Muscle layer of duodenum (tissue), 2 donors: ENCODE results near the gene LGALS3BP.

Experiments
- H3K27ac ChIP-seq: one replicate; pipeline ENCODE4 v1.7.0; 2013; ENCODE audit warnings: mild to moderate bottlenecking, low read length
- H3K27me3 ChIP-seq: one replicate; pipeline ENCODE4 v1.7.0; 2013; ENCODE audit warnings: low read depth, mild to moderate bottlenecking, control low read depth, low read length
- H3K36me3 ChIP-seq, 2 donors: one replicate each; pipeline ENCODE4 v1.7.0; 2013; ENCODE audit warnings: low read length in 2 of 2, control low read depth in 1 of 2, mild to moderate bottlenecking in 1 of 2; ENCODE audit not compliant: insufficient read depth in 2 of 2, control insufficient read depth in 1 of 2
- H3K4me1 ChIP-seq, 2 donors: one replicate each; pipeline ENCODE4 v1.7.0; 2013; ENCODE audit warnings: low read length in 2 of 2, mild to moderate bottlenecking in 2 of 2, control low read depth in 1 of 2, moderate library complexity in 1 of 2; ENCODE audit not compliant: insufficient read depth in 2 of 2, control insufficient read depth in 1 of 2
- H3K4me3 ChIP-seq, 2 donors: one replicate each; pipeline ENCODE4 v1.7.0; 2013; ENCODE audit warnings: low read length in 2 of 2, low read depth in 1 of 2, mild to moderate bottlenecking in 1 of 2
- H3K9me3 ChIP-seq, 2 donors: one replicate each; pipeline ENCODE4 v1.7.0; 2013; ENCODE audit warnings: low read length in 2 of 2, control low read depth in 1 of 2, mild to moderate bottlenecking in 1 of 2; ENCODE audit not compliant: control insufficient read depth in 1 of 2
- donor health status: healthy.

LGALS3BP gene

GRCh38 chr17:78995022-78995760 is 15.5 kb upstream of the LGALS3BP start:
- no peak overlapping the region for H3K4me3 ChIP-seq
- H3K9me3 ChIP-seq = no peaks in the 10 kb centered on the region
- H3K36me3 ChIP-seq = peaks cover 20 to 66% of the 10 kb centered on the region in 2 donors
- no peaks in the 10 kb centered on the region for H3K27me3 ChIP-seq
- peak overlapping the region; percentile 49 for H3K27ac ChIP-seq
- no peaks in the 10 kb centered on the region for H3K4me1 ChIP-seq

GRCh38 chr17:78993981-78994671 is 14.4 kb upstream of the LGALS3BP start:
- Histone ChIP-seq H3K4me1 (no peaks in the 10 kb centered on the region), H3K4me3 (no peak overlapping the region), H3K9me3 (no peaks in the 10 kb centered on the region), H3K27ac (no peak overlapping the region), H3K27me3 (no peaks in the 10 kb centered on the region), H3K36me3 (peaks cover 20 to 65% of the 10 kb centered on the region in 2 donors)

DNA sequence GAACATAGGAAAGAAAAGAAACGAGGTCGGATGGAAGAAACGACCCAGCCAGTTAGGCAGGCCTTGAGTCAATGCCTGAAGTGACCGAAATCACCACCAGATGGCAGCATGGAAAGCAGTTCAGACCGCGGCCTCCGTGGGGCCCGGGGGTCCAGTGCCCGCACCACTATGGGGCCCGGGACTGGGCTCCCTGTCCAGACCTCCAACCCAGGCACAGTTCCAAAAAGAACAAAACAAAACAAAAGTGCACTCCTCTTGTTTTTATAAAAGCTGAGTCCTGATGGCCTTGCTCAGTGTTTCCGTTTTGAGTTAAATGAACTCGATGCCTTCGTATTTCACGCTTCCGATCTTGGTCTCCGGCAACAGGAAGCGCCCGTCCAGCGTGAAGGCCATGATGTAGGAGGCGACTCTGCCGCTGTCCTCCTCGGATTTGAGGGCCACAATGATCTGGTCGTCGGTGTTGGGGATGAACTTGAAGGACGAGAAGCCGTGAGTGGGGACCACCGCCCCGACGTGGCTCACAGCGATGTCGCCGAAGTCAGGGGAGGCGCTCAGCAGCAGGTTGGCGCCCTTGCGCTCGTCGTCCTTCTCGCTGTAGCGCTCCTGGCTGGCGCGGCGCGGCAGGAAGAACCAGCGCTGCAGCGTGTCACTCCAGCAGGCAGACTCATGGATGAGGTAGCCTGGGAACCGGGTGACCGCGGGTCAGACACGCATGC is 13.7 kb upstream of the LGALS3BP start:
- Histone ChIP-seq H3K4me3 (no peak overlapping the region), H3K36me3 (peaks cover 20 to 60% of the 10 kb centered on the region in 2 donors), H3K27ac (no peak overlapping the region), H3K27me3 (no peaks in the 10 kb centered on the region), H3K9me3 (no peaks in the 10 kb centered on the region), H3K4me1 (no peaks in the 10 kb centered on the region)

GRCh38 chr17:78992542-78993212 is 13.0 kb upstream of the LGALS3BP start:
- no peak overlapping the region for H3K27ac ChIP-seq
- H3K4me1 ChIP-seq = peaks cover 0 to under 1% of the 10 kb centered on the region in 2 donors
- H3K4me3 ChIP-seq = no peak overlapping the region
- peaks cover 20 to 53% of the 10 kb centered on the region in 2 donors for H3K36me3 ChIP-seq
- H3K27me3 ChIP-seq = no peaks in the 10 kb centered on the region
- H3K9me3 ChIP-seq = no peaks in the 10 kb centered on the region

- Histone ChIP-seq H3K4me1 (peaks cover 0 to 7% of the 10 kb centered on the region in 2 donors), H3K36me3 (peaks cover 20 to 46% of the 10 kb centered on the region in 2 donors), H3K27me3 (no peaks in the 10 kb centered on the region), H3K27ac (no peak overlapping the region), H3K9me3 (no peaks in the 10 kb centered on the region), H3K4me3 (no peak overlapping the region)
Observed at GRCh38 chr17:78991906-78992532, 12.3 kb upstream of the LGALS3BP start.

DNA sequence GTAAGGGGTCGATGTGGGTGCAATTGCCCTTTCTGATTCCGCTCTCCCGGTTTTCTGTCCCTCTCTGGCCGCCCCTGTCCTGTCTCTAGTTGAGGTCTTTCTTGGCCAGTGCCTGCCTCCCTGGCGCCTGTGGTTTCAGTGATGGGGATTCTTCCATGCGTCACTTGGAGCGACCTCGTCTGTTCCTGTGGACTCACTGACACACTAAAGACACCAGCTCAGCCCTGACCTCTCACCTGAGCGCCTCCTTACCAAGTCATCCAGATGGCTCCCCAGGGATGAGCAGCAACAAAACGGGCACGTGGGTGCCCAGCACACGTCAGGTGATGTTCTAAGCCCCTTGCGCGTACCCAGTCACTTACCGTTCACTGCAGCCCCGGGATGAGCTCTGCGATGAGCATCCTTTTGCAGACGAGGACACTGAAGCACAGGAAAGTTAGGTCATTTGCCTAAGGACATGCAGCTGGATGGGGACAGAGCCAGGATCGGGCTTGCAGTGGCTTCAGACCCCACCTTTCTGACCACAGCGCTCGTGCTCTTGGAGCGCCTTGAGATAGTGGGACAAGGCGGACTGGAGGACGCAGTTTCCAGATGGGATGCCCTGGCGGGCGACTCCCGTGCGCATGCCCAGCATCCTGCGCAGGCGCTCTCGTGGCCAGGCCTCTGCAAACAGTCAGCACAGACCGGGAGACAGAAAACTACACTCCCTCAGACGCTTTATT is 11.5 kb upstream of the LGALS3BP start:
- Histone ChIP-seq H3K4me1 (peaks cover 0 to 10% of the 10 kb centered on the region in 2 donors), H3K36me3 (peaks cover 20 to 39% of the 10 kb centered on the region in 2 donors), H3K27ac (no peak overlapping the region), H3K27me3 (no peaks in the 10 kb centered on the region), H3K4me3 (no peak overlapping the region), H3K9me3 (no peaks in the 10 kb centered on the region)

DNA sequence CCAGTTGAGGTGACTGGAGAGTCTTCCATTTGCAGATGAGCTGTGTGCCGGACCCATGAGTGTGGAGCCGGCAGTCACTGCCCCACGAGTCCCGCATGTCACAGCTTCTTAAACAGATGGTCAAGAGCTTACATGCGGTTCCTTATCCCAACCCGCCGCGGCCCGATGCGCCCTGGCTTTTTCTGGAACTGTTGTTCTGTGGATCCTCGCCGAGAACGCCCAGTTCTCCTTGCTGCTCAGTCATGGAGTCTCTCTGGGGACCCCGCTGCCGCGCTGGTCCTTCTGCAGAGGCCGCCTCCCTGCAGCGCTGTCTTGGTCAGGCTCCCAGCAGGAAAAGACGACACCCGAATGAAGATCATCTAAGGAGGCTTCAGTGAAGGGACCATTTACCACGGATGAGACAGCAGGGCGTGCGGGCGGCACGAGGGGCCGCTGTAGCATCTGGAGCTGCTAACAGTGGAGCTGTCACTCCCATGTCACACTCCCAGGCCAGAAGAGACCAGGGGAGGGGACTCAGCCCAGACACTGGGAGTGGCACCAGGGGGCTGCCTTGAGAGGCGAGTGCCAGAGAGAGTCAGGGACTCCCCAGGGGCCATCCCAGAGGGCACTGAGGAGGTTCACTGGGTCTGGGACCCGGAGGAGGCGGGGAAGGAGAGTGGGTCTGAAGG is 10.8 kb upstream of the LGALS3BP start:
- no peak overlapping the region for H3K27ac ChIP-seq
- no peak overlapping the region for H3K4me3 ChIP-seq
- H3K27me3 ChIP-seq = no peaks in the 10 kb centered on the region
- peaks cover 16 to 32% of the 10 kb centered on the region in 2 donors for H3K36me3 ChIP-seq
- H3K9me3 ChIP-seq = no peaks in the 10 kb centered on the region
- peaks cover 0 to 13% of the 10 kb centered on the region in 2 donors for H3K4me1 ChIP-seq

DNA sequence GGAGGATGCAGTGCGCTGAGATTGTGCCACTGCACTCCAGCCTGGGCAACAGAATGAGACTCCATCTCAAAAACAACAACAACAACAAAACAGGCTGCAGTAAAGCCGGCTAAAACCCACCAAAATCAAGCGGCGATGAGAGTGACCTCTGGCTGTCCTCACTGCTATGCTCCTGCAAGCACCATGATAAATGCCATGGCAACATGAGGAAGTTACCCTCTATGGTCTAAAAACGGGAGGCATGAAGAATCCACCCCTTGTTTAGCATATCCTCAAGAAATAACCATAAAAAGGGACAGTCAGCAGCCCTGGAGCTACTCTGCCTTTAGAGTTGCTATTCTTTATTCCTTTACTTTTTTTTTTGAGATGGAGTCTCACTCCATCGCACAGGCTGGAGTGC is 8.4 kb upstream of the LGALS3BP start:
- Histone ChIP-seq H3K4me1 (peaks cover 0 to 13% of the 10 kb centered on the region in 2 donors), H3K27me3 (no peaks in the 10 kb centered on the region), H3K27ac (no peak overlapping the region), H3K36me3 (peaks cover 12 to 23% of the 10 kb centered on the region in 2 donors), H3K9me3 (no peaks in the 10 kb centered on the region), H3K4me3 (no peak overlapping the region)

DNA sequence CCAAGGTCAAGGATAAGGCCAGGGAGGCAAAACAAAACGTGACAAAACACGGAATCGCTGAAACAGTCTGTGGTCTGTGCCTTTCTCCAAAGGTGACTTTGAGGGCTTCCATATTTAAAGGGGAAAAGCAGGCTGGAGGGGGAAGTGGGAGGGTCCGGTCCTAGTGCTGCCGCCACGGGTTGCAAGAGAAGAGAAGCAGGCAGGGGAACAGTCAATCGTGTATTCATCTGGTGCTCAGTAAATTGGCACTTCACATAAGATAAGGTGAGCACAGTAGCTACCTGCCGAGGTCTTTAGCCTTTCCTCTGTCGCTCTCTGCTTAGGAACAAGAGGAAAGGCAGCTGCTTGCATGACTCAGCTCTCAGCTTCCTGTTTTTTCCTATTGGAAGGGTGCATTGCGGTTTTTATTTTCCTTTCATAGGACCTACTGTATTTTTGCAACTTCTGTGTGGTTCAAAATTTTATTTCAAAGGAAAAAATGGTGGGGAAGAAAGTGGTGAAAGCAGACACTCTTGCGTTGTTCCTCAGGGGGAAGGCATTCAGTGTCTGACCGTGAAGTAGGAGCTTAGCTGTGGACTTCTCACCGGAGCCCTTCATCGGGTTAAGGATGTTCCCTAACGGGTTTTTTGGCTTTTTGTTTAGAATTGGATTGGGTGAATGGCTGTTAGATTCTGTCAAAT is 7.1 kb upstream of the LGALS3BP start:
- peak overlapping the region; percentile 68 for H3K27ac ChIP-seq
- peaks cover 9 to 17% of the 10 kb centered on the region in 2 donors for H3K36me3 ChIP-seq
- peaks cover 0 to 13% of the 10 kb centered on the region in 2 donors for H3K4me1 ChIP-seq
- H3K4me3 ChIP-seq = peak overlapping the region; percentile 49 to 55
- H3K27me3 ChIP-seq = no peaks in the 10 kb centered on the region
- H3K9me3 ChIP-seq = no peaks in the 10 kb centered on the region
